Raji (cell line): ENCODE data around the gene NPS.

ENCODE experiments used
- POLR2A ChIP-seq: IDR thresholded peaks from 2 replicates; pipeline ENCODE4 v1.6.1; 2011; ENCODE audit warnings: low read depth, low read length, control low read depth; ENCODE audit not compliant: insufficient read depth

The NPS gene

DNA sequence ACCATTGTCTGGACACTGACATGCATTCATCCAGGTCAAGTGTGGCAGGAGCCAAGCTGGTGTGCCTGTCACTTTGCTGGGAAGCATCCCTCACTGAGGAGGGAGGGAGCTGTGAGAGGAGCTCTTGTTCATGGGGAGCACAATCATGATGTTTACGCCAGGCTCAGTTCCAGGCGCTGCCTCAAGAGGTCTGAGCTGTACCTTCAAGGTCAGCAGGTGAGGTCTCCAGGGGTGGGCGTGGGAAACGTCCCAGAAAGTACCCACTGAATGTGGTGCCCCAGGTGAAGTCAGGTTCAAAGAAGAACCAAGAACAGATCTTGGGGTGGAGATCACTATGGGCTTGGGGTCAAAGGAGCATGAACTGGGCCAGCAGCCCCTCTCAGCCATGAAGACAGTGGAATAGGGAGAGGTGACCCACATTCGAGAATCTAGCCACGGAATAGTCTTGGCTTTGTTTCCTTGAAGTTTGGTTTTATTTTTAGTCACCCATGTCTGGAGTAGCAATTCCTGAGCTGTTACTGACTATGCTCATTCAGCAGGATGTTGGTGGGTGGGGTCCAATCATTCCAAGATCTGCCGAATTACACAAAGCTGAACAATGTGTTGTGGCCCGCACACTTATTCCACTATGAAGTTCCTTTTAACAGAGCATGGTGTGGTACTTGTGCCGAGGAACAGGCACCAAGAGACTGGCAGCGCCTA, 29.3 kb downstream of the NPS start:
- TF ChIP-seq POLR2A: no peak

DNA sequence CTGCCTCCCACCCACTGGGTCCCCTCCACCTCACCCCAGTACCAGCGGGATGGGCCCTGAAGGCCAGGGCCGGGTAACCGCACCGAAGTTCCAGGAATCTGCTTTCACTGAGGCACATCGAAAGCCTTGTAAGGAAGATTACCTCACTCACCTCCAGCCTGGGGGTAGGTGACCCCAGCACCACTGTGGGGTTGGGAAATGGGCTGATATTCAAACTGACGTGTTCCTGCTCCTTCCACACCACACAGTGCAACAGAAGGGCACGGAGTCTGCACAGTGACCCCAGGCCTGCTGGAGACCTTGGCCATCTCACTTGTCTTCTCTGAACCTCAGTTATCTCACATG, 29.8 kb downstream of the NPS start:
- TF ChIP-seq POLR2A: no peak

DNA sequence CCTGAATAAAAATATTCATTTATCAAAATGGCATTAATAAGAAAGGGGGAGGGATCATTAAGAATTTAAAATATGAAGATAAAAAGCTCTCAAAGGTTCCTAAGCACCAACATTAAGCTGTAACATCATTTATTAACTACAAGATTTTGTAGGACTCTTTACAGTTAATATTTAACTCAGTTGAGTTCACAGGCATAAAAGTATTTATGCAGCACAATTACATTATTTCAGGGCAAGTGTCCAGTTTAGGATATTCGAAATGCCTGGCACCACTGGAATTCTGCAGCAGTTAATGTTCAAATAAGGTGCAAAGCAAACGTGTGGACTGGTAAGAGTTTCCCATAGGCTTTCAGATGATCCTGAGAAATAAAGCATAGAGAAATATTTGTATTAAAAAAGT, 30.5 kb downstream of the NPS start:
- no peak for TF ChIP-seq POLR2A

- no peak for TF ChIP-seq POLR2A
These were observed 31.7 kb downstream of the NPS start for GRCh38 chr10:127580822-127581221.

DNA sequence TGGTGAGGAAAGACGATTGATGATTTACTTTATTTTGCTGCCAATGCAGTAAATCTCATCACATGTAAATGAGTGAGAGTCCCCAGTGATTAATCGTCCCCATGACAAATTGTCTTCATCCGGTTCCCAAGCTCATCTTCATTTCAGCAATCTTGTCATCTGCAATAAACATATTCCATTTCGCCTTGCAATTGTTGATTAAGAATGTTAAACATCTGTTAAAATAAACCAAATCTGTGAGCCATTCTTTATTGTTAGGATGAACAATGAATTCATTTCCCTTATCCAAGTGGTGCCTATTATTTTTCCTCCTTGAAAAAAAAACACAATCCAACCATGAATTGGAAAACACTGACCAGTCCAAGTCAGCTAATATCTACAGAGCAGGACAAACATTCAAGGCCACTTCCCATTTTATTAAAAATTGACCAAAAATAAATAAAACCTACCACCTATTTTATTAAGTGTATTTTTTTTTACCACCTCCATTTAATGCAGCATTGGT, 36.5 kb downstream of the NPS start:
- no peak for TF ChIP-seq POLR2A

- no peak for TF ChIP-seq POLR2A
These were observed 38.7 kb downstream of the NPS start for GRCh38 chr10:127587668-127588365.

GRCh38 chr10:127592586-127592985, 43.5 kb downstream of the NPS start:
- no peak for TF ChIP-seq POLR2A

- TF ChIP-seq POLR2A: no peak
These were observed 51.4 kb downstream of the NPS start for GRCh38 chr10:127600479-127600878.
